Nucleus accumbens (tissue), 56 donors: ENCODE data around the gene GPATCH4.

ENCODE experiments used
- DNase-seq, 56 donors: peaks; one replicate each; lab custom pipeline; 2025; lab: John Stamatoyannopoulos, UW

The GPATCH4 gene

GRCh38 chr1:156552518-156552917, 48.8 kb downstream of the GPATCH4 start:
- DNase-seq: no peak

GRCh38 chr1:156551869-156552268, 49.4 kb downstream of the GPATCH4 start:
- no peak for DNase-seq

- DNase-seq: no peak
These were observed 50.1 kb downstream of the GPATCH4 start for GRCh38 chr1:156551066-156551643.

GRCh38 chr1:156550346-156550745, 50.9 kb downstream of the GPATCH4 start:
- no peak for DNase-seq

GRCh38 chr1:156549831-156550230, 51.4 kb downstream of the GPATCH4 start:
- DNase-seq: no peak

GRCh38 chr1:156549390-156549789, 51.9 kb downstream of the GPATCH4 start:
- DNase-seq: no peak

GRCh38 chr1:156547982-156548381, 53.3 kb downstream of the GPATCH4 start:
- DNase-seq: no peak

GRCh38 chr1:156547434-156547833, 53.8 kb downstream of the GPATCH4 start:
- DNase-seq: no peak

GRCh38 chr1:156546267-156546666, 55.0 kb downstream of the GPATCH4 start:
- DNase-seq: no peak

GRCh38 chr1:156544592-156545102, 56.6 kb downstream of the GPATCH4 start:
- DNase-seq: no peak
